HUES64 (cell line): ENCODE data around the gene RNF40.

Source experiments
- H3K27ac ChIP-seq: 2 replicates; pipeline ENCODE4 v1.7.0; 2013; ENCODE audit warnings: low read depth, low read length, inconsistent platforms
- H3K27me3 ChIP-seq: 2 replicates; pipeline ENCODE4 v1.6.1; 2013; ENCODE audit warnings: mild to moderate bottlenecking, low read length; ENCODE audit not compliant: insufficient read depth
- H3K36me3 ChIP-seq: 2 replicates; pipeline ENCODE4 v1.6.1; 2013; ENCODE audit warnings: mild to moderate bottlenecking, low read length; ENCODE audit not compliant: insufficient read depth
- H3K4me1 ChIP-seq: 2 replicates; pipeline ENCODE4 v1.6.1; 2013; ENCODE audit warnings: mild to moderate bottlenecking, low read length, moderate library complexity; ENCODE audit not compliant: insufficient read depth
- H3K4me3 ChIP-seq: 2 replicates; pipeline ENCODE4 v1.5.1; 2013; ENCODE audit warnings: mild to moderate bottlenecking, low read length, moderate library complexity
- H3K9ac ChIP-seq: 2 replicates; pipeline ENCODE4 v1.6.1; 2013; ENCODE audit warnings: mild to moderate bottlenecking, low read depth, low read length
- H3K9me3 ChIP-seq: 2 replicates; pipeline ENCODE4 v1.6.1; 2013; ENCODE audit warnings: low read depth, low read length; ENCODE audit not compliant: insufficient read depth
- WGBS: fragments of 150-250, 120-280 bp; methylation state at CpG from one replicate; pipeline ENCODE4 v1.1.7; 2013; ENCODE audit warnings: missing lambda C conversion rate; 5-methylcytosine and 5-hydroxymethylcytosine counted together

RNF40 gene

GRCh38 chr16:30725418-30725792 is 36.7 kb upstream of the RNF40 start:
- Histone ChIP-seq H3K9ac (no peak overlapping the region), H3K36me3 (peaks cover 91% of the 10 kb centered on the region), H3K27ac (no peak overlapping the region), H3K9me3 (no peaks in the 10 kb centered on the region), H3K4me1 (peaks cover 6% of the 10 kb centered on the region; the same call in 1 of the 2 replicates), H3K4me3 (no peak overlapping the region), H3K27me3 (no peaks in the 10 kb centered on the region)
- 100% methylated on average over 2 of the region's 3 CpGs for WGBS

- Histone ChIP-seq H3K27me3 (no peaks in the 10 kb centered on the region), H3K4me1 (peaks cover 6% of the 10 kb centered on the region; the same call in 1 of the 2 replicates), H3K36me3 (peaks cover 84% of the 10 kb centered on the region), H3K9me3 (no peaks in the 10 kb centered on the region), H3K9ac (no peak overlapping the region), H3K27ac (no peak overlapping the region), H3K4me3 (no peak overlapping the region)
- WGBS, result 93% methylated on average over 6 of the region's 6 CpGs
Measured at GRCh38 chr16:30728321-30728720, 33.8 kb upstream of the RNF40 start.

GRCh38 chr16:30728899-30729672 is 33.0 kb upstream of the RNF40 start:
- 91% methylated on average over 17 of the region's 17 CpGs for WGBS
- Histone ChIP-seq H3K27me3 (no peaks in the 10 kb centered on the region), H3K4me3 (no peak overlapping the region), H3K4me1 (peaks cover 6% of the 10 kb centered on the region; the same call in 1 of the 2 replicates), H3K27ac (no peak overlapping the region), H3K9ac (no peak overlapping the region), H3K36me3 (peaks cover 83% of the 10 kb centered on the region), H3K9me3 (no peaks in the 10 kb centered on the region)

GRCh38 chr16:30731411-30731810 is 30.7 kb upstream of the RNF40 start:
- Histone ChIP-seq H3K4me1 (peaks cover 6% of the 10 kb centered on the region; the same call in 1 of the 2 replicates), H3K9me3 (no peaks in the 10 kb centered on the region), H3K9ac (no peak overlapping the region), H3K27me3 (no peaks in the 10 kb centered on the region), H3K27ac (no peak overlapping the region), H3K36me3 (peaks cover 82% of the 10 kb centered on the region), H3K4me3 (no peak overlapping the region)
- WGBS, result 95% methylated on average over 2 of the region's 3 CpGs

- Histone ChIP-seq H3K27me3 (no peaks in the 10 kb centered on the region), H3K9ac (no peak overlapping the region), H3K36me3 (peaks cover 81% of the 10 kb centered on the region), H3K27ac (no peak overlapping the region), H3K9me3 (no peaks in the 10 kb centered on the region), H3K4me1 (peaks cover 21% of the 10 kb centered on the region), H3K4me3 (no peak overlapping the region)
- WGBS, result 95% methylated on average over 17 of the region's 17 CpGs
Measured at GRCh38 chr16:30736995-30737793, 24.9 kb upstream of the RNF40 start.

GRCh38 chr16:30737794-30738648 is 24.1 kb upstream of the RNF40 start:
- WGBS, result 96% methylated on average over 25 of the region's 25 CpGs
- Histone ChIP-seq H3K4me3 (no peak overlapping the region), H3K27ac (no peak overlapping the region), H3K4me1 (peaks cover 21% of the 10 kb centered on the region), H3K27me3 (no peaks in the 10 kb centered on the region), H3K36me3 (peaks cover 78% of the 10 kb centered on the region), H3K9ac (no peak overlapping the region), H3K9me3 (no peaks in the 10 kb centered on the region)

- H3K27ac ChIP-seq, result no peak overlapping the region
- no peak overlapping the region for H3K4me3 ChIP-seq
- WGBS, result 94% methylated on average over 36 of the region's 37 CpGs
- H3K9ac ChIP-seq, result no peak overlapping the region
- H3K36me3 ChIP-seq, result peaks cover 71% of the 10 kb centered on the region
- no peaks in the 10 kb centered on the region for H3K27me3 ChIP-seq
- H3K4me1 ChIP-seq, result peaks cover 21% of the 10 kb centered on the region
- no peaks in the 10 kb centered on the region for H3K9me3 ChIP-seq
Measured at GRCh38 chr16:30738984-30739951, 22.9 kb upstream of the RNF40 start.

- Histone ChIP-seq H3K27me3 (no peaks in the 10 kb centered on the region), H3K9ac (peak overlapping the region; percentile 46), H3K4me3 (peak overlapping the region; percentile 42), H3K36me3 (peaks cover 72% of the 10 kb centered on the region), H3K4me1 (peaks cover 21% of the 10 kb centered on the region), H3K9me3 (no peaks in the 10 kb centered on the region), H3K27ac (peak overlapping the region; percentile 45)
- 81% methylated on average over 8 of the region's 8 CpGs for WGBS
Measured at GRCh38 chr16:30740364-30741251, 21.5 kb upstream of the RNF40 start.

GRCh38 chr16:30741461-30741914 is 20.6 kb upstream of the RNF40 start:
- peaks cover 63% of the 10 kb centered on the region for H3K36me3 ChIP-seq
- 90% methylated on average over 6 of the region's 6 CpGs for WGBS
- H3K9me3 ChIP-seq, result no peaks in the 10 kb centered on the region
- H3K27ac ChIP-seq, result peak overlapping the region; percentile 45; the same call in 1 of the 2 replicates
- peaks cover 21% of the 10 kb centered on the region for H3K4me1 ChIP-seq
- H3K4me3 ChIP-seq, result peak overlapping the region; percentile 42; the same call in 1 of the 2 replicates
- H3K27me3 ChIP-seq, result no peaks in the 10 kb centered on the region
- peak overlapping the region; percentile 46; the same call in 1 of the 2 replicates for H3K9ac ChIP-seq
